GM23338 (cell line): ENCODE data around the gene ZNF581. TPM values are rescaled to one million over a fixed set of nuclear protein-coding genes. Genes with fewer than 3 reads are reported as not detected.

Source experiments
- ATAC-seq: fragments of 200-7000 bp; cut with Tn5 transposase; 3 replicates; pipeline ENCODE4 v1.9.1; 2020
- DNase-seq: peaks from one replicate; pipeline ENCODE4 v3.0.0-alpha.2; 2015; ENCODE audit warnings: low spot score
- H2AFZ ChIP-seq: fragments of 200-600 bp; sonication (generic); 2 replicates; pipeline ENCODE4 v1.8.0; 2016; ENCODE audit warnings: antibody characterized with exemption, mild to moderate bottlenecking, moderate library complexity
- H3F3A ChIP-seq: fragments of 200-600 bp; sonication (generic); replicated peaks from 2 replicates; pipeline ENCODE4 v1.8.0; 2017; ENCODE audit warnings: antibody characterized with exemption, mixed run types, low read depth
- H3K27ac ChIP-seq: fragments of 200-600 bp; sonication (generic); 2 replicates; pipeline ENCODE4 v1.6.1; 2016; ENCODE audit warnings: low read depth
- H3K27me3 ChIP-seq: fragments of 200-600 bp; sonication (generic); 2 replicates; pipeline ENCODE4 v1.8.0; 2016; ENCODE audit warnings: mild to moderate bottlenecking, mixed run types, moderate library complexity; ENCODE audit not compliant: insufficient read depth
- H3K36me3 ChIP-seq: fragments of 200-600 bp; sonication (generic); 2 replicates; pipeline ENCODE4 v1.8.0; 2016; ENCODE audit warnings: mild to moderate bottlenecking; ENCODE audit not compliant: insufficient read depth
- H3K4me1 ChIP-seq: fragments of 200-600 bp; sonication (generic); 2 replicates; pipeline ENCODE4 v1.8.0; 2016; ENCODE audit warnings: mild to moderate bottlenecking, moderate library complexity; ENCODE audit not compliant: insufficient read depth
- H3K4me2 ChIP-seq: fragments of 200-600 bp; sonication (generic); 2 replicates; pipeline ENCODE4 v1.7.1; 2017; ENCODE audit warnings: mixed run types
- H3K4me3 ChIP-seq: fragments of 200-600 bp; sonication (generic); 2 replicates; pipeline ENCODE4 v1.6.1; 2016; ENCODE audit warnings: mixed run types
- H3K79me2 ChIP-seq: fragments of 200-600 bp; sonication (generic); replicated peaks from 2 replicates; pipeline ENCODE4 v1.8.0; 2017; ENCODE audit warnings: mild to moderate bottlenecking; ENCODE audit not compliant: insufficient read depth
- H3K9me2 ChIP-seq: fragments of 200-600 bp; sonication (generic); 2 replicates; pipeline ENCODE4 v1.8.0; 2017; ENCODE audit not compliant: insufficient read depth
- H4K20me1 ChIP-seq: fragments of 200-600 bp; sonication (generic); replicated peaks from 2 replicates; pipeline ENCODE4 v1.8.0; 2017; ENCODE audit warnings: mild to moderate bottlenecking; ENCODE audit not compliant: insufficient read depth
- H3K27ac Mint-ChIP-seq: 2 replicates; pipeline ENCODE4 v1.8.0; 2020; ENCODE audit warnings: inconsistent platforms, mild to moderate bottlenecking, moderate library complexity, mixed read lengths
- H3K27me3 Mint-ChIP-seq: 3 replicates; pipeline ENCODE4 v1.8.0; 2022; ENCODE audit warnings: low read depth, mild to moderate bottlenecking, moderate library complexity, mixed read lengths, inconsistent platforms; ENCODE audit not compliant: insufficient read depth, poor library complexity
- H3K36me3 Mint-ChIP-seq: 3 replicates; pipeline ENCODE4 v1.8.0; 2021; ENCODE audit warnings: low read depth, mild to moderate bottlenecking, inconsistent platforms, moderate library complexity, mixed read lengths
- H3K4me1 Mint-ChIP-seq: 3 replicates; pipeline ENCODE4 v1.8.0; 2020; ENCODE audit warnings: mild to moderate bottlenecking, inconsistent platforms, mixed read lengths
- H3K4me3 Mint-ChIP-seq: 3 replicates; pipeline ENCODE4 v1.8.0; 2021; ENCODE audit warnings: moderate library complexity, mild to moderate bottlenecking, inconsistent platforms, mixed read lengths
- H3K9me3 Mint-ChIP-seq: 3 replicates; pipeline ENCODE4 v1.8.0; 2020; ENCODE audit warnings: moderate library complexity, mild to moderate bottlenecking, inconsistent platforms, mixed read lengths
- CREB1 ChIP-seq: fragments of 250-450 bp; sonication (Bioruptor Pico); IDR thresholded peaks from 2 replicates; pipeline ENCODE4 v1.5.0; 2020; ENCODE audit warnings: low read depth, mild to moderate bottlenecking, moderate library complexity
- JUNB ChIP-seq: IDR thresholded peaks from one replicate; pipeline ENCODE4 v1.6.1; 2016; ENCODE audit warnings: antibody characterized with exemption; ENCODE audit not compliant: unreplicated experiment
- NANOG ChIP-seq: IDR thresholded peaks from 2 replicates; pipeline ENCODE4 v1.6.1; 2016; ENCODE audit warnings: antibody characterized with exemption, borderline replicate concordance
- POLR2AphosphoS5 ChIP-seq: IDR thresholded peaks from 2 replicates; pipeline ENCODE4 v1.6.1; 2016; ENCODE audit warnings: antibody characterized with exemption, low read depth
- REST ChIP-seq: IDR thresholded peaks from one replicate; pipeline ENCODE4 v1.6.1; 2018; ENCODE audit warnings: antibody characterized with exemption; ENCODE audit not compliant: unreplicated experiment
- STAT1 ChIP-seq: IDR thresholded peaks from one replicate; pipeline ENCODE4 v1.6.1; 2016; ENCODE audit warnings: antibody characterized with exemption; ENCODE audit not compliant: unreplicated experiment
- ZNF462 ChIP-seq: fragments of 250-450 bp; sonication (Bioruptor Pico); IDR thresholded peaks from 2 replicates; pipeline ENCODE4 v1.5.0; 2020; ENCODE audit warnings: mild to moderate bottlenecking, moderate library complexity
- polyA plus RNA-seq: library from polyadenylated mRNA; unstranded; fragments of >200 nt; fragmentation: Nextera tagmentation; extraction: Ambion mirVana; gene quantifications from 2 replicates; pipeline ENCODE4 v1.2.1, GENCODE V29; 2016
- total RNA-seq: library from RNA; depleted of rRNA; stranded (reverse); fragments of >200 nt; shearing (Covaris generic); gene quantifications from 2 replicates; pipeline ENCODE4 v1.2.3, GENCODE V29; 2014
- TF ChIP-seq, protein P1 (sequence below): IDR thresholded peaks from 2 replicates; pipeline ENCODE4 v1.6.1; 2016; ENCODE audit warnings: antibody characterized with exemption

Gene ZNF581
- total and polyA plus RNA-seq, 2 experiments from 2014 or later, result 48.5 to 87.6 TPM

DNA sequence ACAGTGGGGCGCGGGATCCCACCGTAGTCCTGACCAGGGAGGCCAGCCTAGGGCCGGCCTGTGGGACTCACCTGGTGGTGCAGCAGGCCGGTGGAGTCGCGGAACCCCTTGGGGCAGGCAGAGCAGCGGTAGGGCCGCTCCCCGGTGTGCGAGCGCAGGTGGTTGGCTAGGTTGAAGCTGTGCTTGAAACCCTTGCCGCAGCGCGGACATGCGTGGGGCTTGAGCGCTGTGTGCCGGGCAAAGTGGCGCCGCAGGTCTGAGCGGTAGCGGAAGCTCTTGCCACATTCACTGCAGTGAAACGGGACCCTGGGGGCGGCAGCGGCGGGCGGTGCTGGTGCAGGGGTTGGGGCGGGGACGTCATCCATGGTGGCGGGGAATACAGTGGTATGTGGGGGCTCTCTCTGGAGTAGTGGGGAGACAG lies 45.9 kb upstream of the ZNF581 start:
- peaks cover 33% of the 10 kb centered on the region for H3K36me3 Mint-ChIP-seq
- no peak overlapping the region for H3K4me3 Mint-ChIP-seq
- Histone ChIP-seq H3K4me2 (no peak overlapping the region), H3F3A (peaks cover 18% of the 10 kb centered on the region), H3K4me3 (no peak overlapping the region), H3K9me2 (no peaks in the 10 kb centered on the region), H3K79me2 (no peaks in the 10 kb centered on the region; the same call in 1 of the 2 replicates), H3K27ac (no peak overlapping the region), H3K36me3 (0 out of 2 replicates have a peak, but pooled peaks cover 3% of the 10 kb centered on the region), H4K20me1 (no peaks in the 10 kb centered on the region), H3K4me1 (peaks cover 9% of the 10 kb centered on the region), H3K27me3 (peaks cover 2% of the 10 kb centered on the region; the same call in 1 of the 2 replicates), H2AFZ (no peak overlapping the region)
- ATAC-seq (no peak), DNase-seq (no peak)
- peaks cover 24% of the 10 kb centered on the region for H3K4me1 Mint-ChIP-seq
- H3K27ac Mint-ChIP-seq, result no peak overlapping the region
- TF ChIP-seq CREB1 (CRISPR knock-in tag) (no peak), ZNF462 (CRISPR knock-in tag) (no peak), JUNB (no peak), POLR2AphosphoS5 (no peak), STAT1 (no peak), NANOG (no peak), REST (no peak)
- TF ChIP-seq, protein P1, sequence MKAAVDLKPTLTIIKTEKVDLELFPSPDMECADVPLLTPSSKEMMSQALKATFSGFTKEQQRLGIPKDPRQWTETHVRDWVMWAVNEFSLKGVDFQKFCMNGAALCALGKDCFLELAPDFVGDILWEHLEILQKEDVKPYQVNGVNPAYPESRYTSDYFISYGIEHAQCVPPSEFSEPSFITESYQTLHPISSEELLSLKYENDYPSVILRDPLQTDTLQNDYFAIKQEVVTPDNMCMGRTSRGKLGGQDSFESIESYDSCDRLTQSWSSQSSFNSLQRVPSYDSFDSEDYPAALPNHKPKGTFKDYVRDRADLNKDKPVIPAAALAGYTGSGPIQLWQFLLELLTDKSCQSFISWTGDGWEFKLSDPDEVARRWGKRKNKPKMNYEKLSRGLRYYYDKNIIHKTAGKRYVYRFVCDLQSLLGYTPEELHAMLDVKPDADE, result no peak
- H3K9me3 Mint-ChIP-seq, result peaks cover 3% of the 10 kb centered on the region; the same call in 2 of the 3 replicates
- peaks cover 16% of the 10 kb centered on the region for H3K27me3 Mint-ChIP-seq
